NB4 (cell line): ENCODE measurements around the gene ZYX.

Experiments
- CTCF ChIP-seq: IDR thresholded peaks from one replicate; pipeline ENCODE4 v1.5.1; 2012; ENCODE audit warnings: low read depth, low read length
- MYC ChIP-seq: IDR thresholded peaks from 2 replicates; pipeline ENCODE4 v1.6.1; 2011; ENCODE audit warnings: low read depth, low read length
- POLR2A ChIP-seq: IDR thresholded peaks from 2 replicates; pipeline ENCODE4 v1.6.1; 2011; ENCODE audit warnings: mild to moderate bottlenecking; ENCODE audit not compliant: insufficient read length; ENCODE audit errors: extremely low read depth

DNA sequence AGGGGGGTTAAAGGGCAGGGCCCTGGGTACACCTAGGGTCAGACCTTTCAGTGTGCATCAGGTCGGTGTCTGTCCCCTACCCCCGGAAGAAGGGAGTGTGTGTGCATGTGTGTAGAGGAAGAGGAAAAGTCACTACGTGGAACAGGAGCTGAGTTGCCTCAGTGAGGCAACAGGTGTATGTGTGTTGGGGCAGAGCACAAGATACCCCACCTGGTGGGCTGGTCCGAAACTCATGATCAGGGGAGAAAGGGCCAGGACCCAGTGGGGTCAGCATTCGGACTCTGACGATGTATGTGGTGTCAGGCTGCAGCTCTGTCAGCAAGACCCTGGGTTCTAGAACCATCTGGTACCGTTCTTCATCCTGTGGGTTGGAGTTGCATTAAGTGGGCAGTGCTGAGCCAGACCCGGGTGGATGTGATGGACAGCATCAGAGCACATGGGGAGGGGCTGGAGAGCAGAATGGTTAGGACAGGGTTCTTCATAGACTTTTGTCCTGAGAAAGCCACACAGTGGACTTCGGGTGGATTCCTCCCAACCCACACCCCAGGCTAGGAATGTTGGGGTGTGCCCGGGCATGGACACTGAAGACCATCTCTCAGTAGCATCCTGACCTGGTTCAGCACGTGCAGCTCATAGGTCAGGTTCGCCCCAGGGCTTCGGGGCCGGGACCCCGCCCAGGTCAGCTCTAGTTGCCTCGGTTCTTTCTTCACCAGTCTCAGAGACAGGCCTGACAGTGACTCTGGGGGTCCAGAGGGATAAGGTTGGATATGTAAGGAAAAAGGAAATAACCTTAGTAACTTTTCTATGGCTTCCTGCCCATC lies 16.8 kb downstream of the ZYX start:
- TF ChIP-seq CTCF = no peak
- TF ChIP-seq MYC = no peak
- TF ChIP-seq POLR2A = no peak
